ENCODE measurements around the gene PTCRA. TPM values are rescaled to one million over a fixed set of nuclear protein-coding genes. Genes with fewer than 3 reads are reported as not detected.
"Not testable (repeated sequence)": the region's sequence is repeated elsewhere in the genome, so short reads cannot be mapped to it uniquely, and the experiment has no call there.

Gene PTCRA
- total RNA-seq (not detected), polyA plus RNA-seq (not detected)
- long read RNA-seq, donor 1, result 0 reads
- long read RNA-seq, donor 2, result 0 reads
- long read RNA-seq, donor 3, result 0 reads
- long read RNA-seq, donor 4, result 0 reads

DNA sequence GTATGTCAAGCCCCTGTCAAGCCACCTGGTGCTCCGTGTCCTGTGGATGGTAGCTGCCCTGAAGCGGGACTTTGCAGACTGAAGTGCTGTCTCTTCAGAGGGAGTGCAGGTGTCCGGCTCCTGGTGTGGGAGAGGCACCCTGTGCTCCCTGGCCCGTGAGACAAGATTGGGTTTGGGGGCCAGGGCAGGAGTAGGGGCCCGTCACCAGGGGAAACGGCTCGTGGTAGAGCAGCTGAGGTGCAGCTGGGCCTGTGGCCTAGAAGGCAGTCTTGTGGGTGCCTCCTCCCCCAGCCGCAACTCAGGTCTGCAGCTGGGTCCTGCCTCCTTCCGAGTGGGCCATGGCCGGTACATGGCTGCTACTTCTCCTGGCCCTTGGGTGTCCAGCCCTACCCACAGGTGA is at the start of gene PTCRA:
TSS of gene PTCRA (plus strand) at position 322 of the 400 bp plus-strand sequence. CDS start at position 339, 17 bp downstream.
- Histone ChIP-seq H3K4me1 (ENCODE audit: control insufficient read depth, insufficient read depth, low read length) (no peaks in the 10 kb centered on the region), H3K27ac (ENCODE audit: low read length) (no peak within 1 kb of the TSS), H3K27me3 (ENCODE audit: control insufficient read depth, insufficient read depth) (no peaks in the 10 kb centered on the region), H3K4me3 (ENCODE audit: low read length) (no peak within 1 kb of the TSS), H3K9me3 (ENCODE audit: control insufficient read depth, low read length) (no peaks in the 10 kb centered on the region)
- 81% methylated on average over 10 of the region's 10 CpGs for WGBS
- ATAC-seq, result peak in 1 of 2 donors; percentile 26
- DNase-seq, result no peak
- intact Hi-C loops (cut with DNase I), result no loop called here

DNA sequence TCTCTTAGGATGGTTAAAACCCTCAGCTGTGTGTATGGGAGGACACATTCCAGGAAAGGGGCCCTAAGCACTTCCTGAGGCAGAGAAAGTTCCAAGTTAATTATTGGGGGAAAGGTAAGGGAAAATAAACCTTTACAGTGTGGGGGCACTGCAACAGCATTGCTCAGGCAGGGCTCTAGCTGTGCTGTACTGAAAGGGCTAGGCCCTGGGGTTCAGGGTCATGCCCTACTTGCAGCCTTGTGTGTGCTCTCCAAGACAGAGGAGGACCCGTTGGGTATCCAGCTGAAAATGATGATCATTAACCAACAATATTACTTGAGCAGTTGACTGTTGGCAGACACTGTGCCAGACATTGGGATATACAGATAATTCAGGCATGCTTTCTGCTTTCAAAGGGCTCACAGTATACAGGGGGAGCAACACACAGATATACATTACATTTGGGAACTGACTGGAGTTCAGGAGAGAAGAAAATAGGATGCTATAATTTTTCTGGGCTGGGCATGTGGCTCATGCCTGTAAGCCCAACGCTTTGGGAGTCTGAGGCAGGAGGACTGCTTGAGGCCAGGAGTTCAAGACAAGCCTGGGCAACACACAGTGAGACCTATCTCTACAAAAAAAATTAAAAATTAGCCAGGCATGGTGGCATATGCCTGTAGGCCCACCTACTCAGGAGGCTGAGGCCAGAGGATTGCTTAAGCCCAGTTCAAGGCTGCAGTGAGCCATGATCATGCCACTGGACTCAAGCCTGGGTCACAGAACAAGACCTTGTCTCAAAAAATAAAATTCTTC is 45.5 kb upstream of the PTCRA start:
- intact Hi-C loops (cut with DNase I), result loop anchor here in 2 of 4 donors (10.0 kb wide), 2 partner anchors 146 to 216 kb away; partner anchors contain the start of gene PRPH2 (in 1 of the 2)
- ATAC-seq (no peak), DNase-seq (no peak)
- Histone ChIP-seq H3K27ac (ENCODE audit: low read length) (no peak overlapping the region), H3K4me3 (ENCODE audit: low read length) (no peak overlapping the region), H3K4me1 (ENCODE audit: control insufficient read depth, insufficient read depth, low read length) (no peaks in the 10 kb centered on the region), H3K27me3 (ENCODE audit: control insufficient read depth, insufficient read depth) (no peaks in the 10 kb centered on the region), H3K9me3 (ENCODE audit: control insufficient read depth, low read length) (no peaks in the 10 kb centered on the region)
- WGBS, result 68% methylated on average over 2 of the region's 2 CpGs

DNA sequence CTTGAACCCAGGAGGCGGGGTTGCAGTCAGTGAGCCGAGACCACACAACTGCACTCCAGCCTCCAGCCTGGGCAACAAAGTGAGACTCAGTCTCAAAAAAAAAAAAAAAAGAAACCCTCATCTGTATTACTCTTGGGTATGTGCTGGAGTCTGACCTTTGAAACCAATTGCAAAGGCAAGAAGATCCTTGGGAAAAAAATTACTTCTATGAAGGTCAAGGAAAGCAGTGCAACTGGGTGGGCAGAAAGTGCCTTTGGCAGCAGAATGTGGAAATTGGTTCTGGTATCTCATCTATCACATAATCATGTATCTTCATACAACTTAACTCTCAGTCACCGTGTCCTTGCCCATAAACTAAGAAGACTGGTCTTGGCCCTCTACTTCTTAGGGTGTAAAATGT is 44.1 kb upstream of the PTCRA start:
- no peak for DNase-seq

GRCh38 chr6:42873313-42873712 is 42.5 kb upstream of the PTCRA start:
- Histone ChIP-seq H3K27ac (ENCODE audit: low read length) (no peak overlapping the region), H3K9me3 (ENCODE audit: control insufficient read depth, low read length) (no peaks in the 10 kb centered on the region), H3K4me1 (ENCODE audit: control insufficient read depth, insufficient read depth, low read length) (no peaks in the 10 kb centered on the region), H3K27me3 (ENCODE audit: control insufficient read depth, insufficient read depth) (no peaks in the 10 kb centered on the region), H3K4me3 (ENCODE audit: low read length) (no peak overlapping the region)
- intact Hi-C loops (cut with DNase I), result loop anchor here in 2 of 4 donors (10.0 kb wide), 2 partner anchors 149 to 219 kb away; partner anchors contain the start of gene PRPH2 (in 1 of the 2)
- WGBS, result 69% methylated on average over 2 of the region's 2 CpGs
- no peak for DNase-seq
- no peak for ATAC-seq

More for the DNA sequence above, 44.1 kb upstream of the PTCRA start:
- H3K27me3 ChIP-seq (ENCODE audit: control insufficient read depth, insufficient read depth), result no peaks in the 10 kb centered on the region
- intact Hi-C loops (cut with DNase I), result loop anchor here in 2 of 4 donors (10.0 kb wide), 2 partner anchors 147 to 217 kb away; partner anchors contain the start of gene PRPH2 (in 1 of the 2)
- no peak overlapping the region for H3K27ac ChIP-seq (ENCODE audit: low read length)
- no peak for ATAC-seq
- 80% methylated on average over 3 of the region's 3 CpGs for WGBS
- H3K4me3 ChIP-seq (ENCODE audit: low read length), result no peak overlapping the region
- H3K4me1 ChIP-seq (ENCODE audit: control insufficient read depth, insufficient read depth, low read length), result no peaks in the 10 kb centered on the region
- H3K9me3 ChIP-seq (ENCODE audit: control insufficient read depth, low read length), result no peaks in the 10 kb centered on the region

GRCh38 chr6:42877695-42878094 is 38.2 kb upstream of the PTCRA start:
- intact Hi-C loops (cut with DNase I), result loop anchor here in 3 of 4 donors (2.0 to 10.0 kb wide), 4 partner anchors 153 to 223 kb away; partner anchors contain the start of gene PRPH2 (in 1 of the 3)
- no peak for DNase-seq
- no peak overlapping the region for H3K4me3 ChIP-seq (ENCODE audit: low read length)
- H3K27me3 ChIP-seq (ENCODE audit: control insufficient read depth, insufficient read depth), result no peaks in the 10 kb centered on the region
- no peaks in the 10 kb centered on the region for H3K9me3 ChIP-seq (ENCODE audit: control insufficient read depth, low read length)
- 68% methylated on average over 3 of the region's 3 CpGs for WGBS
- no peak for ATAC-seq
- H3K27ac ChIP-seq (ENCODE audit: low read length), result no peak overlapping the region
- no peaks in the 10 kb centered on the region for H3K4me1 ChIP-seq (ENCODE audit: control insufficient read depth, insufficient read depth, low read length)

DNA sequence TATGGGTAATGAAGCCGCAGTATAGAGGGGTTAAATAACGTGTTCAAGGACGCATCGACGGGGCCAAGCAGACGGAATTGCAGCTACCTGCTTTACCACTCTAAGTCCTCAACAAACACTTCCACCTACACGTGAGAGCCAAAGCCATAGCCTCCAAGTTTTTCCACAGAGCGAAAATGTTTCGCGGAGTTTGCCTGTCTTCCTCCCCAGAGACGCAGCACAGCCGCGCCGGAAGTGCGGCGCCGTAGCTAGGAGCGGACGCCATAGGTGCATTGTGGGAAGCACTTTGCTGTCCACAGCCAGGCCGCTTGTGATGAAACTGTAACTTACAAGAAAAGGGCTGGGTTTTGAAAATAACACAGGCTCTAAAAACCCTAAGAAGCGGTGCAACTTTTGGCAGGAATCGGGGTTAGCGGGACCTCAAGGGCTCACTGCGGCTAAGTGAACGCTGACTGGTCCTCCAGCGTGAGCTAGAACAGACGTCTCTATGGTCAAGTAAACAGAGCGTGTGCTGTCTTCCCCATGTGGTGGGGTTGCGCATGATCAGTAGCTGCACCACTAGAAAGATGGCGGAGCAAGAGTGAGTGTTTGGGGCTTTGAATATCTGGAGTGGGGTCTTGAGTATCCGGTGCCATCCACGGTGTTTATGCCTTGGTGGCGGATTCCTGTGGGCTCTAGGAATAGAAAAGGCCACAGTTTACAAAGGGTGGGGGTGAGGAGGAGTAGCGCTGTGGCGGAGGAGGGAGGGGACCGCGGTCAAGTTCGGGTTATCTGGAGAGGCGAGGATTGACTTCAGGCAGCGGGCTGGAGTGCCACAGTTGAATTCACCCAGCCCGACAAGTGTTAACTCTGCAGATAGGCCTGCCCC is 36.2 kb upstream of the PTCRA start, which contains the start of gene RPL7L1:
TSS of gene RPL7L1 (plus strand) at position 245 of the 868 bp plus-strand sequence. CDS start at position 540, 295 bp downstream.
- Histone ChIP-seq H3K27me3 (ENCODE audit: control insufficient read depth, insufficient read depth) (no peaks in the 10 kb centered on the region), H3K9me3 (ENCODE audit: control insufficient read depth, low read length) (no peaks in the 10 kb centered on the region), H3K4me3 (ENCODE audit: low read length) (peak within 1 kb of the TSS; percentile 64), H3K27ac (ENCODE audit: low read length) (peak within 1 kb of the TSS; percentile 86), H3K4me1 (ENCODE audit: control insufficient read depth, insufficient read depth, low read length) (no peaks in the 10 kb centered on the region)
- WGBS, result under 1% methylated on average over 41 of the region's 41 CpGs
- peak; percentile 78 to 93 (median 92) for DNase-seq
- peak; percentile 98 for ATAC-seq
- intact Hi-C loops (cut with DNase I), result loop anchor here in 3 of 4 donors (2.0 to 10.0 kb wide), 4 partner anchors 155 to 225 kb away; partner anchors contain the start of gene PRPH2 (in 1 of the 3)

DNA sequence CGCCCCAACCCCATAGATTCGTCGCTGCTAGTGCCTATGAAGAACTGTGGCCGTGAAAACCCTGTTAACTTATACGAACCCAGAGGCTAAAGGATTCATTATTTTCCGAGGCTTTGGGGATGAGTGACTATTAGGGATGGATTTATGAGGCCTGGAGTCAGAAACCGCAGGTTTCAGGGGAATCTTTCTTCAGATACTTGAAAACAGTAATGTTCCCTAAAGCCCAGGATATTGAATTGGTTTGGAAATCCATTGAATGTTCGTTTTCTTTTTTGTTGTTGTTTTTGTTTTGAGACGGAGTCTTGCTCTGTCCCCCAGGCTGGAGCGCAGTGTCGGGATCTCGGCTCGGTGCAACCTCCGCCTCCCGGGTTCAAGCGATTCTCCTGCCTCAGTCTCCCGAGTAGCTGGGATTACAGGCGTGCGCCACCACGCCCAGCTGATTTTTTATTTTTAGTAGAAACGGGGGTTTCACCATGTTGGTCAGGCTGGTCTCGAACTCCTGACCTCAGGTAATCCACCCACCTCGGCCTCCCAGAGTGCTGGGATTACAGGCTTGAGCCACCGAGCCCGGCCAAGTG is 35.5 kb upstream of the PTCRA start:
- H3K4me1 ChIP-seq (ENCODE audit: control insufficient read depth, insufficient read depth, low read length); DNase-seq; intact Hi-C loops (cut with DNase I); ATAC-seq; H3K9me3 ChIP-seq (ENCODE audit: control insufficient read depth, low read length); H3K27me3 ChIP-seq (ENCODE audit: control insufficient read depth, insufficient read depth): not testable (repeated sequence)
- Histone ChIP-seq H3K4me3 (ENCODE audit: low read length) (peak overlapping the region; percentile 64), H3K27ac (ENCODE audit: low read length) (peak overlapping the region; percentile 26)
- WGBS, result 13% methylated on average over 25 of the region's 25 CpGs

DNA sequence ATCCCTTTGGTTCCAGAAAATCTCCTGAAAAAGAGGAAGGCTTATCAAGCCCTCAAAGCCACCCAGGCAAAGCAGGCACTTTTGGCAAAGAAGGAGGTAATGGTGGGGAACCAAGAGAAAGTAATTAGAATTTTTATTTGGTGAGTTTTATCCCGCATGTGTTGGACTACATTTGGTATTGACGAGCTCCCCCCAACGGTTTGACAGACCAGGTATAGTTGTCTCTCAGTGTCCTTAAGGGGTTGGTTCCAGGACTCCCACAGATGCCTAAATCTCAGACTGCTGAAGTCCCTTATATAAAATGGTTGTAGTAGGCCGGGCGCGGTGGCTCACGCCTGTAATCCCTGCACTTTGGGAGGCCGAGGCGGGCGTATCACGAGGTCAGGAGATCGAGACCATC is 35.0 kb upstream of the PTCRA start:
- H3K27ac ChIP-seq (ENCODE audit: low read length); ATAC-seq; H3K9me3 ChIP-seq (ENCODE audit: control insufficient read depth, low read length); intact Hi-C loops (cut with DNase I); DNase-seq; H3K27me3 ChIP-seq (ENCODE audit: control insufficient read depth, insufficient read depth); H3K4me1 ChIP-seq (ENCODE audit: control insufficient read depth, insufficient read depth, low read length): not testable (repeated sequence)
- 84% methylated on average over 12 of the region's 12 CpGs for WGBS
- peak overlapping the region; percentile 64 for H3K4me3 ChIP-seq (ENCODE audit: low read length)

DNA sequence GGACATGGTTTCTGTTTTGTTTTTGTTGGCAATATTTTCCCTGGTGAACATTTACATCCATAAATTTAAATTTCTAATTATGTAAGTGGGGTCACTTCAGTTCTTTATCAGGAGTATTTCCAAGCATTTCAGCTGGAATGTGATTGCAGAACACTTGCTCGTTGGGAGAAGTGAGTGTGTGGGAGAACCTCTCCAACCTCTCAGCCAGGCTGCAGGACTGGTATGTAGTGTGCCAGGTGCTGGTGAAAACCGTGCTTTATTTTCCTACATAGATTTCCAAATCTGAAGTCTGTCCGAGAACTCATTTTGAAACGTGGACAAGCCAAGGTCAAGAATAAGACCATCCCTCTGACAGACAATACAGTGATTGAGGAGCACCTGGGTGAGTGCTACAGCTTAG is 30.2 kb upstream of the PTCRA start:
- Histone ChIP-seq H3K27me3 (ENCODE audit: control insufficient read depth, insufficient read depth) (no peaks in the 10 kb centered on the region), H3K9me3 (ENCODE audit: control insufficient read depth, low read length) (no peaks in the 10 kb centered on the region), H3K27ac (ENCODE audit: low read length) (no peak overlapping the region), H3K4me3 (ENCODE audit: low read length) (no peak overlapping the region), H3K4me1 (ENCODE audit: control insufficient read depth, insufficient read depth, low read length) (no peaks in the 10 kb centered on the region)
- DNase-seq (no peak), ATAC-seq (no peak)
- intact Hi-C loops (cut with DNase I), result no loop called here
- 74% methylated on average over 4 of the region's 4 CpGs for WGBS

DNA sequence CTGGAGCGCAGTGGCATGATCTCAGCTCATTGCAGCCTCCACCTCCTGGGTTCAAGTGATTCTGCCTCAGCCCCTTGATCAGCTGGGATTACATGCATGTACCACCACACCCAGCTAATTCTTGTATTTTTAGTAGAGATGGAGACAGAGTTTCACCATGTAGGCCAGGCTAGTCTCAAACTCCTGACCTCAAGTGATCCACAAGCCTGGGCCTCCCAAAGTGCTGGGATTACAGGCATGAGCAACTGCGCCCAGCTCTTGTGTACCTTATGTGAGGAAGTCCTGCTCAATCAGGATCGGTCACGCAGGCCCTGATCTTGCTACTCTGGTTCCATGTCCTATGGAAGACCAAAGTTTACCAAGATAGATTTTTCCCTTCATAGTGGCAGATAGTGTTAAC is 27.7 kb upstream of the PTCRA start:
- not testable (repeated sequence) for H3K27me3 ChIP-seq (ENCODE audit: control insufficient read depth, insufficient read depth)

More for the DNA sequence above, 27.7 kb upstream of the PTCRA start:
- intact Hi-C loops (cut with DNase I); ATAC-seq; DNase-seq; H3K9me3 ChIP-seq (ENCODE audit: control insufficient read depth, low read length); H3K4me3 ChIP-seq (ENCODE audit: low read length); H3K4me1 ChIP-seq (ENCODE audit: control insufficient read depth, insufficient read depth, low read length); H3K27ac ChIP-seq (ENCODE audit: low read length): not testable (repeated sequence)
- WGBS, result 92% methylated on average over 4 of the region's 4 CpGs

Data from right cardiac atrium (tissue), 5 donors.